GM19372 (cell line): ENCODE data around the gene PNMA8C.
"Not testable (repeated sequence)": the region's sequence is repeated elsewhere in the genome, so short reads cannot be mapped to it uniquely, and the experiment has no call there.

Experiments
- ATAC-seq: cut with Tn5 transposase; IDR thresholded peaks from one replicate; pipeline ENCODE4 v1.9.1; 2021; ENCODE audit warnings: mild to moderate bottlenecking, low read depth, moderate library complexity; ENCODE audit not compliant: unreplicated experiment

PNMA8C gene

DNA sequence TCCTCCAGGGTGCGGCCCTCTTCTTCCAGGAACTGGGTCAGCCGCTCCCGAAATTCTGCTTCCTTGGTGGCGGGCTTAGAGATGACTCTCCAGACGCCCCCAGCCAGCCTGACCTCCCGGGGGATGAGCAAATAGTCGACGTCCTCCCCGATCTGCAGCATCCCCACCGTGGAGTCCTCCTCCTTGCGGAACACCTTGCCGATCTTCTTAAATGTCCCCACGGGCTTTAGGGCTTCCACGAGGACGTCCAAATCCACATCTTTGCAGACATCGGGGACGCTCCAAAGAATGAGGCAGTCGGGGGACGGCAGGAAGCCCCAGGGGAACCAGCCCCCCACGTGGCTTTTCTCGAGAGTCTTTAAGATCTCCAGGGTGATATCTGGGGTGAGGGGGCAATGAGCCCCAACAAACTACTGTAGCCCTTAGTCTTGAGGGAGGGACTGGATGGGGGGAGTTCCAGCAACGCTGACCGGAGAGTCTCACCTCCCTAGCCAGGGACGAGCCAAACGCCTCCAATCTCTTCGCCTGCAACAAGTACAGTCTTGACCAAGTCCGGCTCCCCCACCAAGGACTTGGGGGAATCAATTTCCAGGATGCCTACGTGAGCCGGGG is 16.0 kb downstream of the PNMA8C start:
- no peak for ATAC-seq

DNA sequence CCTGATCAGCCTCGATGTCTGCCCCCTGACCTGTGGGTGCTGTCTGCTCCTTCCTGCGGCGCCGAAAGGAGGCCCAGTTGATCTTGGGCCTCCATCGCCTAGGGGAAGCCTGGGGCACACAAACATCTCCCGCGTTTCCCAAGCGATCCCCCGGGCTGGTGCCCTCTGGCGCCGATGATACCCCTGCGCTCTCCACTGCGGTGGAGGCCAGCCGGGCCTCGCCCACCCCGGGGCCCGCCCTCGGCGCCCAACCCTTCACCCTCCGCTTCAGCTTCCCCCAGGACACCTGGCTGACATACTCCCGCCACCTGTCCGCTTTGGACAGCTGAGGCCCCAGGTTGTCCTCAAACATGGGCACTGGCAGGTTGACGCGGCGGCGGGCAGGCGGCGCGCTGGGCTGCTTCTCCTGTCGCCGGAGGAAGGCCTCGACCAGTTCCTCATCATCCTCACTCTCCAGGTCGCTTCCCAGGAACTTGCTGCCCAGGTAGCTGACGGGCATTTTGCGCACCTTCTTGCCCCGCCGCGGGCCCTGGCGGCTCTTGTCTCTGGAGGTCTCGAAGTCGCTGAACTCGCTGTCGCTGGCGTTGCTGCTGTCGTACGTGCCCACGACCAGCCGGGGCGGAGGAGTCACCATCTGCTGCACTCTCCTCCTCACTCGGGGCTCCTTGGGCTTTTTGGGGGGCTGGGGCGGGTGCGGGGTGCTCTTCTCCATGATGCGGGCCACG is 16.6 kb downstream of the PNMA8C start:
- ATAC-seq, result no peak

DNA sequence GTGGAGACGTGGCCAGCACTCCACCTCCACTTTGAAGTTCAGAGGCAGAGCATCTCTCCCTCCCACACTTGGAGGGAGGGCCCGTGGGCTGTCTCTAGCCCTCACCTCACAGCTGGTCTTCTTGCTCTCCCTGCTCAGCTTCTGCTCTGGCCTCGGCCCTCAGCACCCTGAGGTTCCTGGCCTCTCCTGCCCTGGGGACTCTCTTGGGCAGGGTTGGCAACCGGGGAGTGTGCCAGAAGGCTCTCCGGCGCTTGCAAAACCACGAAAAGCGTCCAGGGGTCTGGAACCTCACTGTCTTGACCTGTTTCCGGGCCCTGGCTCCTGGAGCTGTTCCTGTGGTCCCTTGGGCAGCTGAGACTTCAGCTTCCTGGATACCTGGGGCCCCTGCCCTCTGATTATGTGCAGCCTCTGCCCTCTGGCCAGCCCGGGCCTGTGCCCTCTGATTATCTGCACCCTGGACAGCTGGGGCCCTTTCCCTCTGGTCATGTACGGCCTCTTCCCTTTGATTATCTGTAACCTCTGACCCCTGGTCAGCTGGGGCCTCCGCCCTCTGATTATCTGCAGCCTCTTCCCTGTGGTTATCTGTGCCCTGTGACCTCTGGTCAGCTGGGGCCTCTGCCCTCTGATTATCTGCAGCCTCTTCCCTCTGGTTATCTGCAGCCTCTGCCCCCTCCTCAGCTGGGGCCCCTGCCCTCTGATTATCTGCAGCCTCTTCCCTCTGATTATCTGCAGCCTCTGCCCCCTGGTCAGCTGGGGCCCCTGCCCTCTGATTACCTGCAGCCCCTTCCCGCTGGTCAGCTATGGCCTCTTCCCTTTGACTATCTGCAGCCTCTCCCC is 17.4 kb downstream of the PNMA8C start:
- no peak for ATAC-seq

DNA sequence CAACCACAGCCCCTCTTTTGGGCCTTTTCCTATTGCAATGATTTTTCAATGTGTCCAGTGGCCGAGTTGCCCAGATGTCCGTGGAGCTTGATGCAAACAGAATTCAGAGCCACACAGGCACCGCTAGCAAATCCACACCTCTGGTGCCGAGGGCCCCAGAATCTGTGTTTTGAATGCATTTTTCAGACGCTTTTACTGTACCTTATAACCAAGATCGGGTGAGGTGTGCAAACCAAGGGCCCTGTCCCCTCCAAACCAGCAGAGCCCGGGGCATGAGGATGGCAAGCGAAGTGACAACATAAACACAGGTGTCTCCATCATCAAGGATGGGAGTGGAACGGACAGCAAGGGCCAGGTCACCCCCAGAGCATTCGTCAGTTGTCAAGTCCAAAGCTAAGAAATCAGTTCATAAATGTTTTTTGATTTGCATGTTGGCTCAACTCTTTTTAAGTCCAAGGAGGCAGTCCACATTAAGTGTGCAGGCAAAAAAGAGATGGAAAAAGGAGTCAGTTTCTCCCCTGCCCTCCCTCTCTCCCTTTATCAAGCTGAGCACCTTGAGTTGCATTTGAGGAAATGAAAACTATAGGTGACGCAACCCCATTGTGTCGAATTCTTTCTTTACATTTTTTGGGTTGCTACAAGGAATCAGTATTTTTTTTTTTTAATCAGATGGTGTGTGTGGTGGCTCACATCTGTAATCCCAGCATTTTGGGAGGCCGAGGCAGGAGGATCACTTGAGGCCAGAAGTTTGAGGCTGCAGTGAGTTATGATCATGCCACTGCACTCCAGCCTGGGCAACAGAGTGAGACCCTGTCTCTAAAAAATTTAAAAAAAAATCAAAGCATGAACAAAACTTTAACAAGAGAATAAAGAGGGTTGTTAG is 18.3 kb downstream of the PNMA8C start:
- no peak for ATAC-seq

DNA sequence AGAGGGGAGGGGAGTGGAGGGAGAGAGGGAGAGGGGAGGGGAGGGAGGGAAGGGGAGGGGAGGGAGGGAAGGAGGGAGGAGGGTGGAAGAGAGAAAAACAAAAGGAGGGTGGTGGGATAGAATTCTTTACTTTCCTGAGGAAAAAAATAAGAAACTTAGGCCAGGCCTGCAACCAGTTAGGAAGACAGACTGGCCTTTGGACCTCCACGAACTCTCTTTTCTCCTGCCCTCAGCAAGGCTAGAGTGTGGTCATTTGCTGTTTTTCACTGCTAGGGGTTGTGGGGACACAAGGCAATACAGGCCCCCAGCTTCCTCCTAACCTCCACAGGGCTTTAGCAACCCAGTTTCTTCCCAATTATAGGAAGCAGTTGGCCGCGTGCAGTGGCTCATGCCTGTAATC is 19.5 kb downstream of the PNMA8C start:
- ATAC-seq, result no peak

DNA sequence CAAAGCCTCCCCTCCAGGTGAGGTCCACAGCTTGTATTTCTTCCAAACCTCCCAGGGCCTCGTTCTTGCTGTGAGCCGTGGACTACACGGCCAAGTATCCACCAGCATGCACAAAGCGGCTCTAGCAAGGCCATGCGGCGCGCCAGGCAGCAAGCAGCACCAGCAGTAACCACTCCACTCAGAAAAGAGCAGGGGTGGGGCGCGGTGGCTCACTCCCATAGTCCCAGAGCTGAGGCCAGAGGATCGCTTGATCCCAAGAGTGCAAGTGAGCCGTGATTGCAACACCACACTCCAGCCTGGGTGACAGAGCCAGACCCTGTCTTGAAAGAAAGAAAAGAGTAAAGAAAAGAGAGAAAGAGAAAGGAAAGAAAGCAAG is 20.1 kb downstream of the PNMA8C start:
- no peak for ATAC-seq

DNA sequence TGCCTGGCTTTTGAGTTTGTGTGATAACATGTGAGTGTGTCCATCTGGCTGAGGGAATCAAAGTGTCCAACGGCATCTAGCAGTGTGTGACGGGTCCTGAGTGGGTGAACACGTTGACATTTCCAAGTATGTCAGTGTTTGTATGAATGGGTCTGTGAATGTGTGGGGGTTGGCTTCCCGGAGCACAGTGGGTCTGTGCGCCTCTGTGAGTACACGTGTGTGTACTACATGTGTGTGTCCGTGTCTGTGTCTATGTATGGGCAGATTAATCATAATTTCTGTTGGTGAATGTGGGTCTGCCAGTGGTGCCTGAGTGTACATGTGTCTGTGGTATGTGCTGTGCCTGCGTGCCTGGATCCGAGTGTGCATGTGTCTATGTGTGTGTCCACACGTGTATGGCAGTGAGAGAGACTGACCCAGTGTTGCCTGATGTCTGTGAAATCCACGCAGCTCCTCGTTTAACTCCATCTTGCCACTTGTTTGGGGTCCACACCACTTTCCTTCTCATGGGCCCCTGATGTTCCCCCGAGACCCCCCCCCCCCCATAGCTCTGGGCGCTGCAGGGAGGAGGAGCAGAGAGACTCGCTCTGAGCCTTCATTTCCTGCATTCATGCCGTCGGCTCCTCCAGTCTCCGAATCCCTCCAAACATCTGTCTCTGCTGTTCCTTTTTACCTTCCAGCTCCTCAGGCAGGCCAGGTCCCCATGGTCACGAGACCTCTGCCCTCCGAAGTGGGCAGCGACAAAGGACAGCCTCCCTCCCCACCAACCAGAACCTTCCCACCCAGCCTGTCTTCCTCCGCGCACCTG is 20.7 kb downstream of the PNMA8C start:
- no peak for ATAC-seq

DNA sequence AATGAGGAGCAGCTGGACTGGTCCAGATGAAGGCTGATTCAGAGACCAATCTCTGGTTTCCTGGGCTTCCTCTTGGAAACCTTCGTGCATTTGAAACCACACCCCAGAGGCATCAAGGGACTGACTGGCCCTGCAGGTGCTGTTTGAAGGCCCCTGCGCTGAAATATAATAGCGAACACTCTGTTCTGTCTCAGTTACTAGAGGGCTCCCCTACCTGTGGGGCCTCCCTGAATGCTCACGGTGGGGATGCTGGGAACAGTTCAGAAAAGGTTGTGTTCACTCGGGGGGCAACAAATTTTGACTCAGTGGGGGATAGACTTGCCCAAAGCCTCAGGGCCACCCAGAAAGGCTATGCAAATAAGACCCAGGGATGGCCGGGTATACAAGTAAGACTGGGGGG is 21.8 kb downstream of the PNMA8C start:
- no peak for ATAC-seq

DNA sequence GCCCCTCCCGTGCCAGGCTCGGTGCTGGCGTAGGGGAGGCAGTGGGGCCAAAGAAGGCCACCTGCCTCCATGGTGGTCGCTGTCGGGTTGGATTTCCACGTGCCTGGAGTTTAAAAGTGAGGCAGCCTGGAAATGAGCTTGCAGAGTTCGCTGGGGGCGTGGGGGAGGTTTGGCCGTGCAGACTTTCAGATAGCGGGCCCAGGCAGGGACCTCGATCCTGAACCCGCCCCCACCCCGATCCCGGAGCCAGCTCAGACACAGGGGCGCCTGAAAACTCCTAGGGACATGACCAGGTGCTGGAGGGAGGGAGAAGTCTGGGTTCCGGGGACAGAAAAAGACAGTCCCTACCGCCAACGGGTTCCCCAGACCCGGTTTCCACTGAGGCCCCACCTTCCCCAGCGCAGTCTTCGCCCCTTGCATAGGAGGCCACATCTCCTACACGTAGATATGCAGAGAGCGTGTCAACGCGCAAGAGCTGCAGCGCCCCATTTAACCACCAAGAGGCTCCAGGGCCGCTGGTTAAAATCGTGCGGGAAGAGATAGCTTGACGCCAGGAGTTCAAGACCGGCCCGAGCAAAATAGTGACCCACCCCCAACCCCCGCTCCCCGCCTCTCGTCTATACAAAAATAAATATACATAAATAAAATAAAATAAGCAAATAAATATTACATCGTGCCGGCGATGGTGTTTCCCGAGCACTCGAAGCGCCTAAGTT is 23.8 kb downstream of the PNMA8C start:
- ATAC-seq, result no peak

DNA sequence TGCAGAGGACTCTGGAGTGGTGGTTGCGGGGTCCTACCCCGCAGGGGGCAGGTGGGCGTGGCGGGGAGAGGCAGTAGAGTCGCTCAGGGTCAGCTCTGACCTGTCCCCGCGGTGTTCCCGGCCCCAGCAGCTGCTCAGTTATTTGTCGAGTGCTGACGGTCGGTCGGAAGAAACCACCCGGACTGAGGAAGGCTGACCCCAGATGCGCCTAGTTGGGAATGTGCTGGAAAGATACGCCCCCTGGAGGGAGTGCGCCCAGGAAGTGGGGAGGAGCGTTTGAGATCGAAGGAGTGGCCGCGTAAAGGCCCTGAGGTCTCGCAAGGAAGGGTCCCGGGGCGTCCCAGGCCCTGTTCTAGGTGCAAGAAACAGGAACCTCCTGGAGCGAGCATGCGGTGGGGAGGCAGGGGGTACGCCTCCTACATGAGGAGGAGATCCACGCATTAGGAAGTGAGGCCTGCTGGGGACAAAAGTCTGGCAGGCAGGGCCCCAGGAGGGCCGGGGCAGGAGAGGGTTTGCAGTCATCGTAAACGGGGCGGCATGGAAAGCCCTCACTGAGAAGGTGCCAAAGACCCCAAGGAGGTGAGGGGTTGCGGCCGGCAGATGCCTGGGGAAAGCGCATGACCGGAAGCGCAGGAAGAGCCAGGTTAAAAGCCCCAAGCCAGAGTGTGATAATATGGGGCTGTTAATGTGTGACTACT is 24.5 kb downstream of the PNMA8C start:
- ATAC-seq, result no peak

DNA sequence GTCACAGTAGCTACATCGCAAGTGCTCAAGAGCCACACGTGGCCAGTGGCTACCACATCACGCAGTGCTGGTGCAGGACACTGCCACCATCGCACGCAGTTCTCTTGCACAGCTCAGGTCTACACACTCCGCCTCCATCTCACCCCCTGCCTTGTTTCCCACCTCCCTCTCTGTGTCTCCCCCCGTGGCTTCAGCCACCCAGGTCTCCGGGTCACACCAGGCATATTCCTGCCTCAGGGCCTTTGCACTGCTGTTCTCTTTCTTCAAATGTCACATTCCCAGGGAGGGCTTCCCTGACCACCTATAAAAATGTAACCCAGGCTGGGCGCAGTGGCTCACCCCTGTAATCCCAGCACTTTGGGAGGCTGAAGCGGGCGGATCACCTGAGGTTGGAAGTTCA is 26.0 kb downstream of the PNMA8C start:
- no peak for ATAC-seq

DNA sequence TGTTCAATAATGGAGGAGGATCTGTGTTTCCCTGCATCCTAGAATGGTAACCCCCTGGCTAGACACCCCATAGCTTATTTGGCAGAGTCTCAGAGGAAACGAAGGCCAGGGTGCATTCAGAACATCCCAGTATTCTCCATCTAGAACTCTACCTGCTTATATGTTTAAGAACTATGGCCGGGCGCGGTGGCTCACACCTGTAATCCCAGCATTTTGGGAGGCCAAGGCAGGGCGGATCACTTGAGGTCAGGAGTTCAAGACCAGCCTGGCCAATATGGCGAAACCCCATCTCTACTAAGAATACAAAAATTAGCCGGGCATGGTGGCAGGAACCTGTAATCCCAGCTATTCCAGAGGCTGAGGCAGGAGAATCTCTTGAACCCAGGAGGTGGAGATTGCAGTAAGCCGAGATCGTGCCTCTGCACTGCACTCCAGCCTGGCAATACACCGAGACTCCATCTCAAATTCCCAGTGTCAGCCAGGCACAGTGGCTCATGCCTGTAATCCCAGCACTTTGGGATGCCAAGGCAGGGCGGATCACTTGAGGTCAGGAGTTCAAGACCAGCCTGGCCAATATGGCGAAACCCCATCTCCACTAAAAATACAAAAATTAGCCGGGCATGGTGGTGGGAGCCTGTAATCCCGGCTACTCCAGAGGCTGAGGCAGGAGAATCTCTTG is 30.8 kb downstream of the PNMA8C start:
- ATAC-seq, result not testable (repeated sequence)

DNA sequence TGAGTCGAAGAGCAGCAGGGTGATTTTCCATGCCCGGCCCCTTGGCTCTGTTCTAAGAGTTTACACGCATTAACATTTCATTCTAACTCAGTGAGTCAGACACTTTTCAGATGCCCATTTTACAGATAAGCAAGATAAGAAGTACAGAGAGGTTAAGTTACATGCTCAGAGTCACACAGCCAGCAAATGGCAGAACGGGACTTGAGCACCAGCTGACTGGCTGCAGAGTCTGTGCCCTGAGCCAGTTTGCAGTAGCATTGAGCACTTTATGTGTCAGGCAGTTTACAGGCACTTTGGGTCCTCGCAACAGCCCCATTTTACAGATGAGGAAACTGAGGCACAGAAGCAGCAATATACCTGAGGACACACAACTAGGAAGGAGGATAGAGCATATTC is 34.3 kb downstream of the PNMA8C start:
- ATAC-seq, result no peak

DNA sequence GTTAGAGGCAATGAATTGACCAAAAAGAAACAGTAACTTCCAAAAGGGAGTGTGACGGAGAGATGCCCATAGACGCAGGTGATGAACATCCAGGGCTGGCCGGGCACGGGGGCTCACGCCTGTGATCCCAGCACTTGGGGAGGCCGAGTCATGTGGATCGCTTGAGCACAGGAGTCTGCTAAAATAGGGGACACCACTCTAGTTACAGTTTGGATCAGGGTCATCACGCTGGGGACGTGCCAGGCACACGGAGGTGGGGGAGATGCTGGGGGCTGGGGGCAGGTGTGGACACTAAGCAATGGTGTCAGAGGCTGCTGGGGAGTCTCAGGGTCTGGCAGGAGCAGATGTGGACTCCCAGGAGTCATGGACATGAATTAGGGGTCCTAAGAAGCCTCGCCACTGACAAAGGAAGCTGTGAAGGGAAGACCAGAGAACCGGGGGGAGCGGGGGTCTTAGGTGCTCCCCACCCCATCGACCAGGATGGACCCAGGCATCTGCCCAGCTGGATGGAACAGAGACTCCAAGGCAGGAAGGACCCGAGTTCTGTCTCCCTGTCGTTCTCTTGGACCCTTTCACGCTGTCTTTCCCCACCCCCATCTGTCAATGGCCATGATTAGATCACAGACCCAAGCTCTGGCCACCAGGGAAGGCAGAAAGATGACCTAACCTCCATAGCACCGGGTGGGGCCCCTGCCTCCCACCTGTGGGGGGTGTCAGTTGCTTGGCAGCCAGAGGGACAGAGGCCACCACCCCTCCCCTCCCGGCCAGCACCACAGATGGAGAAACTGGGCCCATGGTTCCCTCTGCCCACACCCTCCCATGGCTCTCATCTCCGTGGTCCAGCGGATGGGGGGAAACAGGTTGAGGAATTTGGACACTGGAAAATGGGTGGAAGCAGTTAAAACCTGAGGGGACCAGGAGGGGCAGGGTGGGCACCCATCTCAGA is 35.0 kb downstream of the PNMA8C start:
- ATAC-seq, result no peak

DNA sequence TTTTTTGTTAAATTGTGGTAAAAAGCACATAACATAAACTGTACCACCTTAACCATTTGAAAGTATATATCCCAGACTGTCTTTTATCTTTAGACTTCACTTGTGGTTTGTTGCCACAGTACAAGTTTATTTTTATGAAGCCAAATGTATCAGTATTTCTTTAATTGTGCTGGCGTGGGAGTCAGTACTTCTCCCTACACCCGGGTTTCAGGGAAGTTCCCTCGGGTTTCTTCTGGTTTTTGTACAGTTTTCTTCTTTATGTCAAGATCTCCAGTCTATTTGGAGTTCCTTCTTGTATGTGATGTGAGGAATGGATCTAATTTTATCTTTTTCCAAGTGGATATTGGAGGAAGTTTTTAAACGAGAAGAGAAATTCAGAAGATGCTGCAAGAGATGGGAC is 35.9 kb downstream of the PNMA8C start:
- no peak for ATAC-seq

DNA sequence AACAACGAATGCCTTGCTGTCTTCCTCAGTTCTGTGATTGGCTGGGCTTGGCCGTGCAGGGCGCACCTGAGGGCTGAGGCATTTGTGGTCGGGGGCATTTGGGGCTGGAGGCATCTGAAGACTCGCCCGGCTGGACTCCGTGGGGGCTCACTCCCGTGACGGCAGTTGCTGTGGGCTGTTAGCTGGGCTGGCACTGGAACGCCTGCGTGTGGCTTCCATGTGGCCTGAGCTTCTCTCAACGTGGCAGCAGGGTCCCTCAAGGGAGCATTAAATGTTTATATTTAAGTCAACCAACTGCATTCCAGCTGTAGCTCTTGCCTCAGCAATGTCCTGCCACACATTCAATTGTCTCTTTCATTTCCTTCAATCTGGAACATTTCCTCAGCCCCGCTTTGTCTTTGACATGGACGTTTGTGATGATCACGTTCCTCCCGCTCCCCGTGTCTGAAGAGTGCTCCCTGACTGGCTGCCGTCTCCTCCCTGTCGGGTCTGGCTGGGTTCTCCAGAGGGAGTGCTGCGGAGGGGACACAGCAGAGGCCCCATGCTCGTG is 36.4 kb downstream of the PNMA8C start:
- ATAC-seq, result no peak
